ENCODE data around the gene MRPL44.

DNA sequence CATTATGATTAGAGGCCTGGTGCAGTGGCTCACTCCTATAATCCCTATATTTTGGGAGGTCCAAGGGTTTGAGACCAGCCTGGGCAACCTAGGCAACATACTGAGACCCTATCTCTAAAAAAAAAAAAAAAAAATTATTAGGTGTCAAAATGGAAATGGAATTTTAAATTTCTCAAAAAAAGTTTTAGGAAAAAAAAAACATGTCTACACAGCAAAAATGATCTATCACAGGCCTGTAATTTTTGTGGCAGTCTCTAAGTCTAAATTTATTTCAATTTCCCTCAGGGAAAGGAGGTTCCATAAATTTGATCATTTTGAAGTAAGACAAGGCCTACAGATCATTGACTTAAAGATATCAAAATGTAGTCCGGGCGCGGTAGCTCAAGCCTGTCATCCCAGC lies 16.3 kb downstream of the MRPL44 start:
- no peak for TF ChIP-seq CTCF (conservative IDR thresholded peaks at IDR 0.05; ENCODE audit: low read length)
- TF ChIP-seq EZH2phosphoT487 (IDR thresholded peaks at IDR 0.05; ENCODE audit: borderline replicate concordance) = no peak
